Skin epidermis (tissue), 12 donors: ENCODE data around the gene TLK1.

Experiments
- H3K27ac ChIP-seq, 21 experiments: fragments of 200-600 bp; sonication (generic) in 11 of 21; one replicate each; pipeline ENCODE4 v1.5.0; 2020; ENCODE audit warnings: mild to moderate bottlenecking in 3 of 21, inconsistent platforms in 2 of 21, moderate library complexity in 2 of 21
- H3K4me3 ChIP-seq, 7 experiments: fragments of 200-600 bp; sonication (generic) in 2 of 7; one replicate each; pipeline ENCODE4 v1.5.0; 2020; ENCODE audit warnings: inconsistent platforms in 2 of 7, mild to moderate bottlenecking in 2 of 7, moderate library complexity in 1 of 7

Gene TLK1

DNA sequence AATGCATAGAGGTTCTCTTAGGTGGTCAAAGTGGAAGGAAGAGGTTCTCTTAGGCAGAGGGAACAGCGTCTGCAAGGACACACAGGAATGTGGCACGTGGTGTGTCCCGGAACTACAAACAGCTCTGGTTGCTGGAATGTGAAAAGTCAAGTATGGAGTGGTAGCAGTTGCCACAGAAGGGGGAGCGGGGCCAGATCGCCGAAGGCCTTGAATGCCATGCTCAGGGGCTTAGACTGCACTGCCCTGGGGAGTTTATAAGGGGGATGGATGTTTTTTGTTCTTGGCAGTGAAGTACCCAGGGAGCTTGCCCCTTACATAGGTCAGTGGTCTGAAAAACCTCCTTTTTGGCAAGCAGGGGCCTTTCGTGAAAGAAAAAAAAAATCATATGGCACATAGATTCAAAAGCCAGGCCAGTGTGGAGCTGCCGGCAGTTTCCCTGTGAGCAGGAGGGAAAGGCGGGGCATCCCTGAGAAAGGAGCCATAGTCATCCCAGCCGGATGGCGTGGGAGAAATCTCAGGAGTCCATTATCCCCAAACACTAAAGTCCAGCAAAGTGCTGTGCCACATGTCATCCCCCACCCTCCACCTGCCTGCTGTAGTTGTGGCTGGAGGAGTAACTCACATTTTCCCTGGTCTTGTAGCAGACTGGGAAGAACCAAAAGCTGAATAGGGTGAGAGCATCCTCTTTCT lies 186.2 kb downstream of the TLK1 start:
- H3K27ac ChIP-seq: peak overlapping the region in 11 of 21 experiments; percentile 48 to 91 (median 84)
- peak overlapping the region in 5 of 7 experiments; percentile 54 to 69 (median 63) for H3K4me3 ChIP-seq

DNA sequence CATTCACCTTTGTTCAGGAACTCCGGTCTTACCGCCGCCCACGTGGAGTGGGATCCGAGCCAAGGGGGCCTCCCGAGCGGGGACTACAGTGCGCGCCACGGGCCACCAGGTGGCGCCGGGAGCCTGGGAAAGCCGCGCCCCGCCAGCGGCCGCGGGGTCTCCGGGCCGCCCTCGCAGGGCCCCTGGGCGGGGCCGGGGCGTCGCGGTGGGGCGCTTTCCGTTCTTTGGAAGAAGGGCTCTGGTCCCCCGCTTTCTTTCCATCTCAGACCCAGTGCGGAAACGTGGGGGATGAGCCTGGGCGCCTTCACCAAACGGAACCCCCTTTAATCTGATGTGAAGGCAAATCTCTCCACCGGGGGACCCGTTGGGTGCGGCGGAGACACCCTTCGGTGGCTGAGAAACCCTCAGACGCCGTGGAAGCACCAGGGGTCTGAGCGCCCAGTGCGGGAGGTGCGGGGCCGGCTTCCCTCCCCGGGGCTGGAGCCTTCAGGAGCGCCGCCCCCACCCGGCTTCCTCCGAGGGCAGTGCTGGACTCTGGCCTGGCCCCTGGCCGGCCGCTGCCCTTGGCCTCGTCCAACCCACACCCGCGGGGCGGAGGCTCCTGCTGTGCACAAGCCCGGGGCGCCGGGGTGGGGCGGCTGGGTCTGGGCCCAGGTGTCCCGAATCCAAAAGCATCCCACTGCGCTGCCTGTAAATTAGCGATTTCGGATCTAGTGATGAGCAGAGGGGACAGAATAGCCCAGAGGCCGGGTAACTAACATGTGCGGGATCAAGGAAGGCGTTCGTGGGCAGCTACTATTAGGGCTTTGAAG lies 187.0 kb downstream of the TLK1 start:
- H3K4me3 ChIP-seq: peak overlapping the region; percentile 50 to 69 (median 58)
- H3K27ac ChIP-seq: peak overlapping the region in 20 of 21 experiments; percentile 13 to 91 (median 80)

DNA sequence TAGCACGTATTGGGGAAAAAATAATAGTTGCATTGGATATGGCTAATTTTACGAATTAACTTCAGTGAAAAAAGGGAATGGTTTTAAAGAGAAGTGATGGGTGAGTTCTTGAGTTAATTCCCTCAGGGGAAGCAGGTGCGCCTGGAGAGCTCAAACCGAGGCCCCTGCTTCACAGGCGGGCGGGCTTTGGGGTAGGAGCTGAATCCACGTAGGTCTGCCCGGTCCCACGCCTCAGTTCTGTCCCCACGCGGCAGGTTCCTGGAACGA lies 187.5 kb downstream of the TLK1 start:
- Histone ChIP-seq H3K4me3 (peak overlapping the region; percentile 50 to 69 (median 58)), H3K27ac (peak overlapping the region in 9 of 21 experiments; percentile 36 to 91 (median 84))

DNA sequence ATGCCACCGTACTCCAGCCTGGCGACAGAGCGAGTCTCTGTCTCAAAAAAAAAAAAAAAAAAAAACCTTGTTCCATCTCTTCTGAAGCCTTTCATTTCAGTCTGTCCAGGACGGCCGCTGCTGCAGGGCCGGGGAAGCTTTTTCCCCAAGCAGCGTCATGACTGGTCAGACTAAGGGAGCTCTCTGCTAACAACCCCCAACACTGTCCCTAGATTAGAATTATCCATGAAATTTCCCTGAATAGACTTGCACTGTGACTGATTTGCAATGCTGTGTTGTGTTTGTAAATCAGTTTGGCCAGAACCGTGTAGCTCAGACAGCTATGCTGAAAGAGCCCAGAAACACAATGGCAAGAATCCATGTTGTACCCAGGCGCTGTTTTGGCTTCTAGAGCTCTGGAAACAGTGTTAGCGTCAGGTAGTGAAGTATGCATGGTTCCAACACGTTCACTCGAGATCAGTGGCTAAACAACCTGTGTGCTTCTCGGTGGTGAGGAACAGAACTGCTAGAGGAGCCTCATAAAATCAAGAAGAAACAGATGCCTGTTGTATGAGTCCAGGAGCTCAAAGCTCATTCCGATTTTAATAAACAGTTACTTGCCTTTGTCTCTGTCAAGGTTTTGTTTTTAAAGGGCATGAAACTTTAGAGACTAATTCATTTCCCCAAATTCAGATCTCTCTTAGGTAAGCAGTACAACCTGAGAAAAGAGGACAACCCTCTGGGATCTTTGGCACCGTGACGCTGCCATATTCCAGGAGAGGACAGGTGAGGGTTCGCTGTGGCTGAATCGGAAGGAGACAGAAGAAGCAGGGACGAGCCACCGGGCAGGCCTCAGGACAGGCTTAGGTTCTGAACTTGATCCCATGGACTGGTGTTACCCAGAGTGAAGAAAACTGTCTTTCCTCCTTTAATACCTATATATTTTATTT lies 188.1 kb downstream of the TLK1 start:
- Histone ChIP-seq H3K27ac (peak overlapping the region in 7 of 21 experiments; percentile 36 to 91 (median 79)), H3K4me3 (peak overlapping the region; percentile 50 to 69 (median 58))

DNA sequence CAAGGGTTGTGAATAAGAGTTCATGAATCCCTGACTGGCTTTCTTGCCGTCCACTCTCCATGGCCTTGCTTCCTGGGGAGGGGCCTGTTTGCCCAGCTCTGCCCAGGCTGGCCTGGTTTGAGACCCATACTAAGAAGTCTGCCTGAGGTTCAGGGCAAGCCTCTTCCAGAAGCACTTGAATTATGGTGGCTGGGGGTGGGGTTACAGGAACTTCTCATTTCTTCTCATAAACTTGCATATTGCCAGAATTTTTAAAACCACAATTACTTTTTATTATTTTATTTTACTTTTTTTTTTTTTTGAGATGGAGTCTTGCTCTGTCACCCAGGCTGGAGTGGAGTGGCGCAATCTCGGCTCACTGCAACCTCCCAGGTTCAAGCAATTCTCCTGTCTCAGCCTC lies 189.6 kb downstream of the TLK1 start:
- Histone ChIP-seq H3K27ac (no peak overlapping the region), H3K4me3 (no peak overlapping the region)

DNA sequence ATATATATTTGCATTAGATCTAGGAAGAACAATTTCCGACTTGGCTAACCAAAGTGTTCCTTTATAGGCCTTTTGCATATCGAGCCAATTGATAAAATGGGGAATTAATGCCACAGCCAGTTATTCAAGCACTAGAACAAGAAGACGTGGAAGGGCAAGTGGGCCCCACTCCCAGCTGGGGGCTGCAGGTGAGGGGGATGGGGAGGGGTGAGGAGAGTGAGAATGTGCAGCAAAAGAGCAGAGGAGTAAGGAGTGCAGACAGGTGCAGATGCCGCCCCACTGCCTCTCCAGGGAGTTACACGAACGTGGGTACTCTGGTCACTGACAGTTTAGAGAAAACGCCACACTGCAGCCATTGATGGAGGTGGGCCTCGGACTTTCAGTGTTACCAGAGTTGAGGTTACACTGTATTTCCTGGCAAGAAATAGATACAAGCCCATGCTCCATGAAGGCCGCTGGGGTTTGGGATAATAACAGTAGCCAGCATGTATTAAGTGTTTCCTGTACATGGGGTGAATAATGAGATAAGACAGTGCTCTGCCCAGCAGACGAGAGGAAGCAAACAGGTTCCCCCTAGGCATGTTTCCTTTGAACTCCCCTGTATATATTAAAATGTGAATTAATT lies 190.7 kb downstream of the TLK1 start:
- no peak overlapping the region for H3K27ac ChIP-seq
- H3K4me3 ChIP-seq: no peak overlapping the region

DNA sequence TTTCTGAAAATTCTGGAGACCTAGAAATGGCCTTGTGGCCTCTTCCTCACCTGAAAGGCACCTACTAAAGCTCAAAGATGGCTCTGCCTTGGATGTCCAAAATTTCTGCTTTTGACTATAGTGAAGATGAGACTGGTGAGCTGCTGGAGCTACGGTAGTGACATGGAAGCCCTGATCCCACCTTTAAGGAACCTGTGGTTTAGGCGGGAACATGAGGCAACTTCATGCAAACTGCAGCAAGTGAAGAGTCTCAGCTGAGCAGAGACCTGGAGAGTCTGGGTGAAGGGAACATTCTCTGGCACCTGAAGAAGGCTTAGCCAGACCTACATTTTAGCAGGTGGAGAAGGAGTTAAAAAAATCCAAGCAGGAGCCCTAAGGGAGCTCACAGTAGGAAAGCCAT lies 191.7 kb downstream of the TLK1 start:
- Histone ChIP-seq H3K27ac (no peak overlapping the region), H3K4me3 (no peak overlapping the region)

DNA sequence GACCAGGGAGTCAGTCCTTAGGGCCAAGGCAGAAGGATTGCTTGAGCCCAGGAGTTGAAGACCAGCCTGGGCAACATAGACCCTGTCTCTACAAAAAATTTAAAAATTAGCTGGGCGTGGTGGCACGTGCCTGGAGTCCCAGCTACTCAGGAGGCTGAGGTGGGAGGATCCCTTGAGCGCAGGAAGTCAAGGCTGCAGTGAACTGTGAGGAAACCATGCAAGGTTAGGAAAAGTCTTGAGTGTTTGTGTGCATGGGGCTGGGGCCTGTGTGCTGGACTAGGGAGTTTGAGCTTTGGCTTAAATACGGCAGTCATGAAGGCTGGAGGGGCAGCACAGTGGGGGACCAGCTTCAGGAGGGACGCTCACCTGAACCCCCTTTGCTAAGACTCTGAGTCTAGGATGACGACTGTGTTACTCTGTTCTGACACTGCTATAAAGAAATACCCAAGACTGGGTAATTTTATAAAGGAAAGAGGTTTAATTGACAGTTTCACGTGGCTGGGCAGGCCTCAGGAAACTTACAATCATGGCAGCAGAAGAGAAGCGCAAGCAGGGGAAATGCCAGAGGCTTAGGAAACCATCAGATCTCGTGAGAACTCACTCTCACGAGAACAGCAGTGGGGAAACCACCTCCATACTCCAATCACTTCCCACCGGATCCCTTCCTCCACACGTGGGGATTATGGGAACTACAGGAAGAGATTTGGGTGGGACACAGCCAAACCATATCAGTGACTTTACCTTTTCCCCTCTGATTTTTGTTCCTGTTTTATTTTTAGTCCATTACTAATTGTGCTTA lies 192.3 kb downstream of the TLK1 start:
- no peak overlapping the region for H3K27ac ChIP-seq
- H3K4me3 ChIP-seq: no peak overlapping the region

DNA sequence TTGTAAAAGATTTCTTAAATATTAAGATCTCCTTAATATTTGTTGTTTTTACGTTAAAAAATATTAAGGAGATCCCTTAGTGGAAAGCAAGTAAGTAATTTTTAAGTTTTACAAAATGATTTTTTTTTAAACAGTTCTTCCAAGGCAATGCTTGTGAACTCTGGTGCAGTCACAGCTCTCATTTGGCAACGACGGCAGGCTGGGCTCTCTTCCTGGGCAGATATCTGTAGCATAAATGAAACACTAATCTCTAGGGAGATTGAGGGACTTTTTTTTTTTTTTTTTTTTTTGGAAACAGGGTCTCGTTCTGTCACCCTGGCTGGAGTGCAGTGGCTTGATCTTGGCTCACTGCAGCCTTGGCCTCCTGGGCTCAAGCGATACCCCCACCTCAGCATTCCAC lies 193.1 kb downstream of the TLK1 start:
- no peak overlapping the region for H3K4me3 ChIP-seq
- H3K27ac ChIP-seq: no peak overlapping the region

DNA sequence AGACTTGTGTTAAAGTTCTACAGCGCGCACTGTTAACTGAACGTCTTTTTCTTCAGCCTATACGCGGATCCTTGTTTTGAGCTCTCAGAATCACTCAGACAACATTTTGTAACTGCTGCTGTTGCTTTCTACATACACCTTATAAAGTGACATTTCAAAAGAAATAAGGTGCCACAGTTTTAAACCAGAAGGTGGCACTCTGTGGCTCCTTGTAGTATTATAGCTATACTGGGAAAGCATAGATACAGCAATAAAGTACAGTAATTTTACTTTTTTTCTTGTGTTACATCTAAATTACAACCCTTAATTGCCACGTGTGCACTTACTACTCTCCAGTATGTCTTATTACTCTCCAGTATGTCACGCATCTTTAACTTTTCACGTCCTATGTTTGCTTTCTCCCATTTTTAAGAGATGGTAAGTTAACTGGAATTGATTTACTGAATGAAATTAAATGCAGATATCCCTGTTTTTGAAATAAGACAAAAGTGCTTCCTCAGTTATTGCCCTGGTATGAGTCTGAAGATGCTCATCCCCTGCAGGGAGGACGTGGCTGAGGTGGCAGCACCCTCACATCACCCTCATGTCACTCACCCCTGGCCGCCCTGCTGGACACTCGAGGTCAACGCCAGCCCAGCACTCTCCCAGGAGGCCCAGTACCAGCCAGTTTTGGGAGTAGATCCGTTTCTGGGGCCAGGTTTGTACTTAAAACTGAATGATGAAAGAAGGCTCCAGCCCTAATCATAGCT lies 193.9 kb downstream of the TLK1 start:
- Histone ChIP-seq H3K4me3 (no peak overlapping the region), H3K27ac (peak overlapping the region in 1 of 21 experiments; percentile 40)

DNA sequence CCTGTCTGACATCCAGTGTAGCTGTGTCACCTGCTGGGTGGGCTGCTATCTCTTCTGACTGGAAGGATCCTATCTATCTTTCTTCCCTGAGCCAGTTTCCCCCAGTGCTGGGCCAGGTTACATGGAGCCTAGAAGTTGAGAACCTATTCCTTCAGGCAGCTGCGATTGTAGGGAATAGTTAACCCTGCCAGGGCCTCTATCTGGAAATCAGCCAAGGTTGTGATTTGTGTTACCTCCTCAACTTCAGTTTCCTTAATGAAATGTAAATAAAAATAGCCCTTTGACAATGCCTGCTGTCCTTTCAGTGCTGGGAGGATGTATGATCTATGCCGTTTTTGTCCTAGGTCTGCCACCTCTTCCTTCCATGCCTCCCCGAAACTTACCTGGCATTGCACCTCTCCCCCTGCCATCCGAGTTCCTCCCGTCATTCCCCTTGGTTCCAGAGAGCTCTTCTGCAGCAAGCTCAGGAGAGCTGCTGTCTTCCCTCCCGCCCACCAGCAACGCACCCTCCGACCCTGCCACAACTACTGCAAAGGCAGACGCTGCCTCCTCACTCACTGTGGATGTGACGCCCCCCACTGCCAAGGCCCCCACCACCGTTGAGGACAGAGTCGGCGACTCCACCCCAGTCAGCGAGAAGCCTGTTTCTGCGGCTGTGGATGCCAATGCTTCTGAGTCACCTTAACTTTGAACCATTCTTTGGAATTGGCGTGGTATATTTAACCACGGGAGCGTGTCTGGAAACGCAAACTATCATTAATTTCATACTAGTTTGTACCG lies 195.1 kb downstream of the TLK1 start:
- H3K4me3 ChIP-seq: peak overlapping the region in 1 of 7 experiments; percentile 5
- H3K27ac ChIP-seq: peak overlapping the region in 7 of 21 experiments; percentile 5 to 65 (median 29)

DNA sequence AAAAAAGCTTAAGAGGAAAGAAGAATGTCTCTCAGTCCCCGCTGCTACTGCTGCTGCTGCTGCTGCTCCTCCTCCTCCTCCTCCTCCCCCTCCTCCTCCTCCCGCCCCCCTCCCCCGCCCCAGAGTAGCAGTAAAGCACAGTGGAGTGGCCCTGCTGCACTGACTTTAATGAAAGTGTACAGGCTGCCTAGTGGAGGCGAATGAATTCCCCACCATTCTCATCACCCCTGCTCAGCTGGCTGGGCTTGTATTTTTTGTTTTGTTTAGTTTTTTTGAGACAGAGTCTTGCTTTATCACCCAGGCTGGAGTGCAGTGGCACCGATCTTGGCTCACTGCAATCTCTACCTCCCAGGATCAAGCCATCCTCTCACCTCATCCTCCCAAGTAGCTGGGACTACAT lies 197.3 kb downstream of the TLK1 start:
- Histone ChIP-seq H3K27ac (no peak overlapping the region), H3K4me3 (no peak overlapping the region)

DNA sequence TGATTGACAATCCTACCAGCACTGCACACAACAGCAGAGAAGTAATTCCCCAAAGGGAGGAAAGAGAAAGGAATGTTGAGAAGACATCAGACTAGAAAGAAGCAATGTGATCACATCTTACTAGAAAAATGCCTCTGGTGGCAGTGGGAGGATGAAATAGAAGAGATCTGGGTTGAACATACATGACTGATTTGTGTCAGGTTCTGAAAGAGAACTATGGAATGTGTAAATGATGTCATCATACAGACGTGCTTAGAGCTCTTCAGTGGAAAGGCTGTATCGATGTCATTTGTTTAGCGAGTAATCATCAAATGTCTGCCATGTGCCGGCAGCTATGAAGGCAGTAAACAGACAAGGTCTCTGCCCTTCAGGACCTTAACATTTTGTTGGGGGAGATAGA lies 206.8 kb downstream of the TLK1 start:
- H3K27ac ChIP-seq: no peak overlapping the region
- H3K4me3 ChIP-seq: no peak overlapping the region

DNA sequence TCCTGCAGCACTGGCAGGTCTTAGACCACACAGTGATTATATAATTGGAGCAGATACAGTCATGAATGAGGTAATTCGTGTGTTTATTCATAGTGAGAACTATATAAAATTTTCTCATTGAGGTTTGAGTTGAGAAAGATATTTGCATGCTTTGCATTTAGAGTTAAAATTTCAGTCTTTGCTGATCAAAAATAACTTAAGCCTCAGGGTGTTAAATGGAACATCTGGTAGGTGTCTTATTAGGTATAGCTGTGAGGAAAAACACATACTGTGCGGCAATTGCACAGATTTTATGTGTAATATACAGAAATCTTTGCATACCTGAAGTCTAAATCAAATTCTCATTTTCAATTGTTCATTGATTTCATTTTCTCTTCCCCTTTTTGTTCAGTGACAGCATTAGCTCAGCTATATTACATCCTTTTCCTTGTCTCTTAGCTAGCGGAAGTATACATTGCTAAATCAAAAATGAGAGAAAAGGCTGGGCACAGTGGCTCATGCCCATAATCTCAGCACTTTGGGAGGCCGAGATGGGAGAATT lies 210.4 kb downstream of the TLK1 start:
- no peak overlapping the region for H3K27ac ChIP-seq
- no peak overlapping the region for H3K4me3 ChIP-seq

DNA sequence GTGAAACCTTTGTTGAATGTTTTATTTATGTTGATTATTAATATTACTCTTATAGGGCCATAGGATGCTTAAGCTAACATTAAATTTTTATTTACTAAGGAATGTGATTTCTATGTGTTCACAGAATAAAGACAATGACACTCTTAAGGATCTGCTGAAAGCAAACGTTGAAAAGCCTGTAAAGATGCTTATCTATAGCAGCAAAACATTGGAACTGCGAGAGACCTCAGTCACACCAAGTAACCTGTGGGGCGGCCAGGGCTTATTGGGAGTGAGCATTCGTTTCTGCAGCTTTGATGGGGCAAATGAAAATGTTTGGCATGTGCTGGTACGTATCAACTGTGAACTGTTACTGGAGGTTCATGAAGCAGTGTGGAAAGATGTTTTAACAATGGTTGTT lies 211.3 kb downstream of the TLK1 start:
- no peak overlapping the region for H3K27ac ChIP-seq

DNA sequence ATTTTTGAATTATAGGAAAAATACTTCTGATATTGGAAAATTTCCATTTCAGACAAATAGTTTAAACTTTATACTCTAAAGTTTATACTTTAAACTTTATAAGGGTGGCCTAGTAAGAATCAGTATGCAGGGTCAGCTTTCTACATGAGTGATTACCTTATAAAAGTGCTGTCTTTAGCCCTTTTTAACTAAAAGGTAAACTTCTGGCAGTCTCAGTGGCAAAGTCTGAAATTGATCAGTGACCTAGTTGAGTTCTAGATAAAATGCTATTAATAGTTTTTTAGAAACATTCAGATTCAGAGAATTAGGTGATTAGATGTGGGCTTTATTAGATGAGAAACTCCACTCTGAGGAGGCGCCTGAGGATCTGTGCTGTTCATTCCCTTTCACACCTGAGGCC lies 216.1 kb downstream of the TLK1 start:
- Histone ChIP-seq H3K27ac (no peak overlapping the region), H3K4me3 (no peak overlapping the region)

More for the DNA sequence above, 211.3 kb downstream of the TLK1 start:
- no peak overlapping the region for H3K4me3 ChIP-seq

DNA sequence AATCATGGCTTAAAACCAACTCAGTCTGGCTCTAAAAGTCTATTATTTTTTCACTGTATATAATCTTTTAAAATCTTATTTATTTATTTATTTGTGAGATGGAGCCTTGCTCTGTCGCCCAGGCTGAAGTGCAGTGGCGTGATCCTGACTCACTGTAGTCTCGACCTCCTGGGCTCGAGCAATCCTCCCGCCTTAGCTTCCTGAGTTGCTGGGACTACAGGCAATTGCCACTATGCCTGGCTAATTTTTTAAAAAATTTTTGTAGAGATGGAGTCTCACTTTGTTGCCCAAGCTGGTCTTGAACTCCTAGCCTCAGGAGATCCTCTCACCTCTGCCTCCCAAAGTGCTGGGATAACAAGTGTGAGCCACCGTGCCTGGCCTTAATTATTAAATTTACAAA lies 217.1 kb downstream of the TLK1 start:
- Histone ChIP-seq H3K4me3 (no peak overlapping the region), H3K27ac (no peak overlapping the region)
